GM21367 (cell line): ENCODE data around the gene DEK.

Source experiments
- ATAC-seq: cut with Tn5 transposase; IDR thresholded peaks from one replicate; pipeline ENCODE4 v1.9.1; 2021; ENCODE audit not compliant: unreplicated experiment

Gene DEK

GRCh38 chr6:18266523-18266912 lies 2.2 kb upstream of the DEK start:
- ATAC-seq, result no peak

DNA sequence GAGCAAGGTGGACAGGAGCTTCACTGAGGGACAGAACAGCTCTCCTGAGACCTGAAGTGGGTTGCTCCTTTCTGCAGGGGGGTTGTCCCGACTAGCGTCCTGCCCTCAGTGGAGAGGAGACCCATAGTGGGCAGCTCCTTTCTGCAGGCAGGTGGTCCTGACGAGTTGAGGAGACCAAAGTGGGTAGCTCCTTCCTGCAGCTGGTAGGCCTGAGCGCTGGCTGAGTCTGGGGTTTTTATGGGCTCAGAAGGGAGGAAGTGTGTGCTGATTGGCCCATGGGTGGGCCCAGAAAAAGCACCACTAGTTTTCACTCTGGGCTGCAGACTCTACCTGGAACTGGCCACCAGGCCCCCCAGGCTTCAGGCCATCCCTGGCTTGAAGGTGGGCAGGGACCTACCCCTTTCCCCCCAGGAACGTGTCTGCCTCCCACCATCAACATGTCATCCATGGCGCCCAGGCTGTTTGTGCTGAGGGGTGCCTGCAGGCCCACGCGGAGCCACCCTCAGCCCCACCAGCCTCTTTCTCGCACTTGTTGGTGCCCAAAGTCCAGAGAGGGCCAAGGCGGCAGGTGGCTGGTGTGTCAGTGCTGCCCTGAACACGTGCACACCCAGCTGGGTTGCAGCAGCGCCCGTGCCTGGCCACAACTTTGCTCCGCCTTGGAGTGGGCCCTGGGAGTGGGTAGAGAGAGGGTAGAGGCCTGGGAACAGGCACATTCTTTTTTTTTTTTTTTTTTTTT lies 1.6 kb upstream of the DEK start:
- no peak for ATAC-seq

GRCh38 chr6:18264923-18265377 lies 620 bp upstream of the DEK start:
- no peak for ATAC-seq

GRCh38 chr6:18263418-18264218 lies 712 bp downstream of the DEK start:
- ATAC-seq, result no peak

- peak; percentile 66 for ATAC-seq
These were observed 1.5 kb downstream of the DEK start for GRCh38 chr6:18262702-18263417.

DNA sequence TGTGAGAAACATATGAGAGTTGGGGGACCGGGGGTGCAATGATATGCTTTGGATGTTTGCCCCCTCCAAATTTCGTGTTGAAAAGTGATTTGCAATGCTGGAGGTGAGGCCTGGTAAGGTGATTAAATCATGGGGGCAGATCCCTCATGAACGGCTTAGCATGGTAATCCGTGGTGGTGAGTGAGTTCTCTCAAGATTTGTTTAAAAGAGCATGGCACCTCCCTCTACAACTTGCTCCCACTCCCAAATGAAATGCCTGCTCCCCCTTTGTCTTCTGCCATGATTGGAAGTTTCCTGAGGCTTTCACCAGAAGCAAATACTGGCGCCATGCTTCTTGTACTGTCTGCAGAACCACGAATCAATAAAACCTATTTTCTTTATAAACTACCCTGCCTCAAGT lies 2.5 kb downstream of the DEK start:
- ATAC-seq, result no peak

DNA sequence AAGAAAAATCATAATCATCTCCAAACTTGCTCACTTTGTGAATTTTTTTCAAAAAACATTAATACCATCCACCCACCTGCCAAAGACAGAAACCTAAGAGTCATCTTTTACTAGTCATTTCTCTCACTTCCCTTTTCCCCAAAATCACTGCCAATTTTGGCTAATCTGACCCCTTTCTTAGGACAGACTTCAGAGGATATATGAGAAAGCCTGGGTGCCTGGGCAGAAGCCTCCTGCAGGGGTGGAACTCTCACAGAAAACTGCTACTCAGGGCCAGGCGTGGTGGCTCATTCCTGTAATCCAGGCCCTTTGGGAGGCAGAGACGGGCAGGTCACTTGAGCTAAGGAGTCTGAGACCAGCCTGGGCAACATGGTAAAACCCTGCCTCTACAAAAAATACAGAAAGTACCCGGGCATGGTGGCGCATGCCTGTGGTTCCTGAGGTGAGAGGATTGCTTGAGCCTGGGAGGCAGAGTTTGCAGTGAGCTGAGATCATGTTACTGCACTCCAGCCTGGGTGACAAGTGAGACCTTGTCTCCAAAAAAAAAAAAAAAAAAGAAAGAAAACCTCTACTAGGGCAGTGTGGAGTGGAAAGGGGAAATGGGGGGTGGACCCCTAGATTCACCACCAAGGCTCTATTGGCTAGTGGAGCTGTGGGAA lies 3.8 kb downstream of the DEK start:
- ATAC-seq, result peak; percentile 41

DNA sequence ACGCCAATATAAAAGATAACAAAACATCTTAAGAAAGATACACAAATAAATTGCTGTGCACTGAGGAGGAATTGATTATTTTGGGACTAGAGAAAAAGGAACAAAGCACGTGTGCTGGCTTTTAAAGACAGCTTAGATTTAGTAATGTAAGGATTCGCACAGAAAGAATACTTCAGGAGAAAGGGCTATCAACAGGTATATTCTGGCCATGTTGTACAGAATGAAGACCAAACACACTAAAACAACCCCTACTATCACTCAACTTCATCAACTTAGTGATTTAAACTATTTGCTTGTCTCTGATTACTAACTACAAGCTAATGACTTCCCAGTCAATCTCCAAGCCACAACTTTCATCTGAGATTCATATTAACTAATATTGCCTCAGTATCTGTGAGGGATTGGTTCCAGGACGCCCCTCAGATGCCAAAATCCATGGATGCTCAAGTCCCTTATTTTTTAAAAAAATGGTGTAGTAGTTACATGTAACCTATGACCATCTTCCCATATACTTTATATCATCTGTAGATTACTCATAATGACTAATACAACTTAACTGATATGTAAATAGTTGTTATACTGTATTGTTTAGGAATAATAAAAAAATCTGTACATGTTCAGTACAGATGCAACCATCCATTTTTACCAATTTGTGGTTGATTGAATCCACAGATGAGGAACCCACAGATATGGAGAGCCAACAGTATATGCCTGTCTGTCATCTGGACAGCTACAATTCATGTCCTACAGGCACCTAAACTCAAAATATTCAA lies 4.5 kb downstream of the DEK start:
- no peak for ATAC-seq

DNA sequence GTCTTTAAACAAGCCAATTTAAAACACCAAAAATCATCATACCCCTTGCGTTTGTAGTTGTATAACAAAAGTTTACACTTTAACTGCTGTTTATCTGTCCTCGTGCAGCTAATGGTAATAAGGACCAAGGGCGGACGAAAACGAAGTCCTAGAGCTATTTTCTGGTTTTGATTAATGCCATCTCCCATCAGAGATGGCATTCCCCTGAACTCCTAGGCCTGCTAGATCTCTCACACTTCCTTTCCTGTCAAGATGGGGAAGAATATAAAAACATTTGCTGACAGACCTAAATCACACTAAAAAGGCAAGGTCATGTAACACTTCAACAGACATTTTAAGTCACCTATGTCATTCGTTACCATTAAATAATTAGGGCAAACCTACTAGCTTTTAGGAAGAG lies 9.5 kb downstream of the DEK start:
- no peak for ATAC-seq

- ATAC-seq, result no peak
These were observed 10.7 kb downstream of the DEK start for GRCh38 chr6:18253635-18254034.

DNA sequence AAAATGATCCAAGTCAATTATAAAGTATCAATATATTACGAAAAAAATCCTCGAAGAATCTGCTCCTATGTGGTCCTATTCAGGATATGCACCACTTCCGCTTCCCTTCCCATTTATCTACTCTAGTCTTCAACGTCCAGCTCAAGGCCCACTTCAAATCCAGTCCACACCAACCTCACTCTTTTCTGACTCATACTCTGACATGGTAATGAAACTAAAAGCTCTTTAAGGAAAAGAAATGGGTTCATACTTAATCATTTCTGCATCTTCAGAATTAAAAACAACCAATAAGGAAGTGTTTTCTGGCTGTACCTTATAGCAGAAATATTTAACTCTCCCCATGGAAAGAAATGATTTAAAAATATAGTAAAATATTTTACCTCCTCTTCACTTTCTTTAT lies 15.1 kb downstream of the DEK start:
- ATAC-seq, result no peak

GRCh38 chr6:18248698-18249097 lies 15.6 kb downstream of the DEK start:
- ATAC-seq, result no peak

GRCh38 chr6:18247002-18247401 lies 17.3 kb downstream of the DEK start:
- no peak for ATAC-seq

- ATAC-seq, result no peak
These were observed 18.1 kb downstream of the DEK start for GRCh38 chr6:18246205-18246604.

- no peak for ATAC-seq
These were observed 18.7 kb downstream of the DEK start for GRCh38 chr6:18245642-18246041.

- ATAC-seq, result no peak
These were observed 19.3 kb downstream of the DEK start for GRCh38 chr6:18245079-18245478.

GRCh38 chr6:18244251-18244650 lies 20.1 kb downstream of the DEK start:
- no peak for ATAC-seq

GRCh38 chr6:18243302-18243893 lies 20.9 kb downstream of the DEK start:
- ATAC-seq, result no peak

DNA sequence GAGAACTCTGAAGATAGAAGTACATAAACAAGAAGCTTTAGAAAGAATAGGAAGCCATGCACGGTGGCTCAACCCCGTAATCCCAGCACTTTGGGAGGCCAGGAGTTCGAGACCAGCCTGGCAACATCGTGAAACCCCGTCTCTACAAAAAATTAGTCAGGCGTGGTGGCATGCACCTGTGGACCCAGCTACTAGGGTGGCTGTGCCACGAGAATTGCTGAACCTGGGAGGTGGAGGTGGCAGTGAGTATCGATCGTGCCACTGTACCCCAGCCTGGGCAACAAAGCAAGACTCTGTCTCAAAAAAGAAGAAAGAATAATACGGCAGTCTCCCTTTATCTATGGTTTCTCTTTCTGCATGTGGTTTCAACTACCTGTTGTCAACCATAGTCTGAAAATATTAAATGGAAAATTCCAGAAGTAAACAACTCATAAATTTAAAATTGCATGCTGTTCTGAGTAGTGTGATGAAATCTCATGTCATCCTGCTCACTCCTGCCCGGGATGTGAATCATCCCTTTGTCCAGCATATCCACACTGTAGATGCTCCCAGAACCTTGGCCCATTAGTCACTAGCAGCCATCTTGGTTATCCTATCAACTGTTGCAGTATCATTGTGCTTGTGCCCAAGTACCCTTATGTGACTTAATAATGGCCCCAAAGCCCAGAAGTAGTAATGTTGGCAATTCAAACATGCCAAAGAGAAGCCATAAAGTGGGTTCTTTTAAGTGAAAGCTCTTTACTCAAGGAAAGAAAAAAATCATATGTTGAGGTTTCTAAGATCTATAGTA lies 22.1 kb downstream of the DEK start:
- no peak for ATAC-seq
